GM21786 (cell line): ENCODE data around the gene KRTAP22-1.

Experiments used
- ATAC-seq: cut with Tn5 transposase; IDR thresholded peaks from one replicate; pipeline ENCODE4 v1.9.1; 2021; ENCODE audit not compliant: unreplicated experiment

Gene KRTAP22-1

GRCh38 chr21:30623362-30623761 is 22.5 kb downstream of the KRTAP22-1 start:
- ATAC-seq: no peak

GRCh38 chr21:30625449-30626165 is 24.7 kb downstream of the KRTAP22-1 start:
- ATAC-seq: no peak

GRCh38 chr21:30628109-30628508 is 27.2 kb downstream of the KRTAP22-1 start:
- no peak for ATAC-seq

GRCh38 chr21:30629200-30629599 is 28.3 kb downstream of the KRTAP22-1 start:
- ATAC-seq: no peak

GRCh38 chr21:30634906-30635305 is 34.0 kb downstream of the KRTAP22-1 start, which contains the start of gene KRTAP20-2:
TSS of gene KRTAP20-2 (plus strand) at chr21:30635206. CDS start at chr21:30635264, 58 bp downstream.
- no peak for ATAC-seq

GRCh38 chr21:30638686-30639085 is 37.8 kb downstream of the KRTAP22-1 start:
- no peak for ATAC-seq

GRCh38 chr21:30642564-30642963 is 41.7 kb downstream of the KRTAP22-1 start, which contains the start of gene KRTAP20-3:
TSS of gene KRTAP20-3 (plus strand) at chr21:30642864.
- no peak for ATAC-seq

- no peak for ATAC-seq
These were observed 46.1 kb downstream of the KRTAP22-1 start for GRCh38 chr21:30646904-30647414.
